Dermis microvascular lymphatic vessel endothelial cell (primary cell): ENCODE results near the gene MTUS2. TPM values are rescaled to one million over a fixed set of nuclear protein-coding genes. Genes with fewer than 3 reads are reported as not detected.

Source experiments
- DNase-seq, 2 donors: peaks; one replicate each; pipeline versions ENCODE4 v3.0.0 to v3.0.0-alpha.2; 2010; ENCODE audit warnings: low read depth in 2 of 2
- total RNA-seq: library from RNA; depleted of rRNA; stranded (reverse); fragments of >200 nt; gene quantifications from 2 replicates; pipeline ENCODE4 v1.2.1, GENCODE V29; 2014

The MTUS2 gene
- total RNA-seq, 1 donor from 2014 or later: not detected

GRCh38 chr13:29222458-29222857 is 402.3 kb downstream of the MTUS2 start:
- DNase-seq: no peak

- DNase-seq: no peak
Measured at GRCh38 chr13:29224206-29224605, 404.1 kb downstream of the MTUS2 start.

GRCh38 chr13:29227576-29227975 is 407.4 kb downstream of the MTUS2 start:
- no peak for DNase-seq

- DNase-seq: no peak
Measured at GRCh38 chr13:29230299-29230845, 410.2 kb downstream of the MTUS2 start.

GRCh38 chr13:29239653-29240525 is 419.8 kb downstream of the MTUS2 start:
- no peak for DNase-seq

- no peak for DNase-seq
Measured at GRCh38 chr13:29254626-29255370, 434.7 kb downstream of the MTUS2 start.

GRCh38 chr13:29255567-29255966 is 435.4 kb downstream of the MTUS2 start:
- DNase-seq: no peak

GRCh38 chr13:29260684-29261083 is 440.5 kb downstream of the MTUS2 start:
- DNase-seq: no peak

- DNase-seq: no peak
Measured at GRCh38 chr13:29266261-29266660, 446.1 kb downstream of the MTUS2 start.

GRCh38 chr13:29266756-29267733 is 446.9 kb downstream of the MTUS2 start:
- DNase-seq: no peak

GRCh38 chr13:29270271-29270985 is 450.3 kb downstream of the MTUS2 start:
- DNase-seq: no peak

- no peak for DNase-seq
Measured at GRCh38 chr13:29271606-29272005, 451.5 kb downstream of the MTUS2 start.

- DNase-seq: no peak
Measured at GRCh38 chr13:29279356-29280254, 459.5 kb downstream of the MTUS2 start.

GRCh38 chr13:29281932-29282495 is 461.9 kb downstream of the MTUS2 start:
- DNase-seq: no peak

- no peak for DNase-seq
Measured at GRCh38 chr13:29284726-29285125, 464.6 kb downstream of the MTUS2 start.

- no peak for DNase-seq
Measured at GRCh38 chr13:29287237-29287636, 467.1 kb downstream of the MTUS2 start.

- DNase-seq: no peak
Measured at GRCh38 chr13:29292045-29292444, 471.9 kb downstream of the MTUS2 start.

- DNase-seq: no peak
Measured at GRCh38 chr13:29294821-29295220, 474.7 kb downstream of the MTUS2 start.

GRCh38 chr13:29301027-29301426 is 480.9 kb downstream of the MTUS2 start:
- no peak for DNase-seq
